ENCODE measurements around the gene DGKI.

GRCh38 chr7:137642031-137642430 is 204.7 kb downstream of the DGKI start:
- TF ChIP-seq POLR2AphosphoS5 (IDR thresholded peaks at IDR 0.05; ENCODE audit: low read depth, low read length) (no peak), CTCF (IDR thresholded peaks at IDR 0.05) (no peak), REST (IDR thresholded peaks at IDR 0.05; ENCODE audit: insufficient read depth in 1 of 2, low read depth in 2 of 2, low read length in 1 of 2) (no peak), TCF7L2 (IDR thresholded peaks at IDR 0.05; ENCODE audit: low read depth, low read length) (no peak), SIN3A (IDR thresholded peaks at IDR 0.05; ENCODE audit: borderline replicate concordance, insufficient read depth, low read depth, low read length) (no peak)
